ENCODE measurements around the gene GPSM1.

DNA sequence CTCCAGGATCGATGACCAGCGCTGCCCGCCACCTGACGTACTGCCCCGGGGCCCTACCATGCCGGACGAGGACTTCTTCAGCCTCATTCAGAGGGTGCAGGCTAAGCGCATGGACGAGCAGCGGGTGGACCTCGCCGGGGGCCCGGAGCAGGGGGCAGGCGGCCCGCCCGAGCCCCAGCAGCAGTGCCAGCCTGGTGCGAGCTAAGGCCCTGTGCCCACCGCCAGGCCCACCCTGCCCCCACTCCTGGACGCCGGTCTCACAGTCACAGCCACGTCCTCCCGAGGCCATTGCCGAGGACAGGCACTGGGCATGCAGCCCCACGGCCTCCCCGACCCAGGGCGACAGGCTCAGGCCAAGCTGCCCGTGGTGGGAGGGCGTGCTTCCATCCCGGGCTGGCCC is 30.7 kb downstream of the GPSM1 start:
- TF ChIP-seq, protein P1, sequence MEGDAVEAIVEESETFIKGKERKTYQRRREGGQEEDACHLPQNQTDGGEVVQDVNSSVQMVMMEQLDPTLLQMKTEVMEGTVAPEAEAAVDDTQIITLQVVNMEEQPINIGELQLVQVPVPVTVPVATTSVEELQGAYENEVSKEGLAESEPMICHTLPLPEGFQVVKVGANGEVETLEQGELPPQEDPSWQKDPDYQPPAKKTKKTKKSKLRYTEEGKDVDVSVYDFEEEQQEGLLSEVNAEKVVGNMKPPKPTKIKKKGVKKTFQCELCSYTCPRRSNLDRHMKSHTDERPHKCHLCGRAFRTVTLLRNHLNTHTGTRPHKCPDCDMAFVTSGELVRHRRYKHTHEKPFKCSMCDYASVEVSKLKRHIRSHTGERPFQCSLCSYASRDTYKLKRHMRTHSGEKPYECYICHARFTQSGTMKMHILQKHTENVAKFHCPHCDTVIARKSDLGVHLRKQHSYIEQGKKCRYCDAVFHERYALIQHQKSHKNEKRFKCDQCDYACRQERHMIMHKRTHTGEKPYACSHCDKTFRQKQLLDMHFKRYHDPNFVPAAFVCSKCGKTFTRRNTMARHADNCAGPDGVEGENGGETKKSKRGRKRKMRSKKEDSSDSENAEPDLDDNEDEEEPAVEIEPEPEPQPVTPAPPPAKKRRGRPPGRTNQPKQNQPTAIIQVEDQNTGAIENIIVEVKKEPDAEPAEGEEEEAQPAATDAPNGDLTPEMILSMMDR (IDR thresholded peaks at IDR 0.05) = no peak
- no peak for TF ChIP-seq POLR2A (IDR thresholded peaks at IDR 0.05)
- TF ChIP-seq POLR2AphosphoS5 (IDR thresholded peaks at IDR 0.05; ENCODE audit: insufficient read depth in 1 of 2, low read depth in 1 of 2) = peak in 1 of 2 donors; percentile 7
